GM19328 (cell line): ENCODE data around the gene DBT.
"Not testable (repeated sequence)": the region's sequence is repeated elsewhere in the genome, so short reads cannot be mapped to it uniquely, and the experiment has no call there.

ENCODE experiments used
- ATAC-seq: cut with Tn5 transposase; IDR thresholded peaks from one replicate; pipeline ENCODE4 v1.9.1; 2021; ENCODE audit warnings: mild to moderate bottlenecking, moderate library complexity; ENCODE audit not compliant: unreplicated experiment

Gene DBT

GRCh38 chr1:100202703-100203102, 46.9 kb downstream of the DBT start:
- not testable (repeated sequence) for ATAC-seq

- ATAC-seq: not testable (repeated sequence)
Observed at GRCh38 chr1:100200060-100200459, 49.6 kb downstream of the DBT start.

DNA sequence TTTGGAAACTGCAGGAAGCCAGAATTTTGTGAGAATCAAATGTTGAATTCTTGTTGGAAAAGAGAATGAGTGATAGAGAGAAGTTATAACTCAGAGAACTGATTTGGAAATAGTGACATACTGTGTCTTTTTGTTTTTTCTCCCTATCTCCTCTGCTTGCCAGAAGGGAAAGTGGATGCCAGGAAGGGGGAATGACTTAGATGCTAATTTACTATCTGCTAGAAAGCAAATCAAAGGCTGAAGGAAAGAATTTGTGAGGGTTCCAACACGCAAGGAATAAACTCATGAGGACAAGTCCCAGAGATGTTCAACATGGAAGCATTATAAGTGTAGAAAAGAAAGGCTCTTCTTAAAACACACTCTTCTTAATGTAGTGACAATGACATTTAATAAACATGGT, 51.0 kb downstream of the DBT start:
- no peak for ATAC-seq

DNA sequence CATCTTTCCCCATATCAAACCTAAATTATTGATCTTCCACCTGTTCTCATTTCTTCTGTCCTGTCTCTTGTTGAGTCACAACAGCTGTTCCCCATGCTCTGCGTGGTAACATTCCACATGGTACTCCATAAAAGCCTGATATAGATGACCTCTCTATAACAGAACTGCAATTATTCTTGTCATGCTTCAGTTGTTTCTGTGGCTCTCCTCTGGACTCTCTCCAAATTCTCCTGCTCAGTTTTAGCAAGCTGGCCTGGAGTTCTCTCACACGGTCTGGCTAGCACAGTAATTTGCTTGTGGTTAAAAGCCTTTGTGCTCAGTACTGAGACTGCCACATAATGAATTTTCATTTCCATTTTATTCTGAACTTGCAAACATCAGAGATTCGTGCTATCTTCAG, 61.0 kb downstream of the DBT start:
- ATAC-seq: peak; percentile 54

DNA sequence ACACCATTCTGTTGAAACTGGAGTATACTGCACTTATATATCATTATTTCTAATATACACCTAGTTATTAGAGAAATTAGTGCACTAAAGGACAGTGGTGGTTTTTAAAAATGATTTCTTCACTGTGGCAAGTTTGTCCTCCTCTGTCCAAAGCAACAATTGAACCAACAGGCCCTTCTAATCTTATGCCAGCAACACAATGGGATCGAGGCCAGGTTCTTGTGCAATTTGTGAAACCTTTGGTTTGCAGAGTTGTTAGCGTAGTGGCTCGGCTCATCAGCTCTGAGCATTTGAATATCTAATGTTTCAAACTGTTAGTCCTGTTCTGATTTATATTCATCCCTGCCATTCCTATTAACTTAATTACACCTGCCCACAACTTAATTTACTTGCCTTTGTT, 61.7 kb downstream of the DBT start:
- no peak for ATAC-seq

GRCh38 chr1:100184536-100184935, 65.1 kb downstream of the DBT start:
- peak; percentile 62 for ATAC-seq

- no peak for ATAC-seq
Observed at GRCh38 chr1:100183370-100183769, 66.3 kb downstream of the DBT start.

DNA sequence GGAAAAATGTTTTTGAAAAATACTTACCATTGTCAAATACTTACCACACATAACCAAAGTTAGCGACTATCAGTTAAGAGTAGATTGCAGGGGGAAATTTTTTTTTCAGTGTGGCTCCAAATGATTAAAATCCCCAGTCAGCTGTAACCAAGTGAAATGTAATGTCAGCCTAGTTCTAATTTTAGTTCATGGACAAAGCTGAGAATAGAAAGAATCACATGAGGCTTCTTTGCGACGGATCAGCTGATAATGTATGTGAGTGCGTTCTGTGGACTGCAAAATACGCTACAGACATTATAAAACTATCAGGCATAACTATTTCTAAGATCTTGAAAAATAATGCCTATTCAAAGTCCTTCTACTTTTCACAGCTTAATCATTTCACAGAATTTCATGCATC, 71.5 kb downstream of the DBT start, which contains the start of gene LRRC39:
Gene LRRC39 (minus strand): TSS at position 166 of the 400 bp plus-strand sequence. CDS start 9,740 bp downstream, outside the sequence.
- no peak for ATAC-seq

GRCh38 chr1:100177295-100178041, 72.2 kb downstream of the DBT start:
- ATAC-seq: no peak

DNA sequence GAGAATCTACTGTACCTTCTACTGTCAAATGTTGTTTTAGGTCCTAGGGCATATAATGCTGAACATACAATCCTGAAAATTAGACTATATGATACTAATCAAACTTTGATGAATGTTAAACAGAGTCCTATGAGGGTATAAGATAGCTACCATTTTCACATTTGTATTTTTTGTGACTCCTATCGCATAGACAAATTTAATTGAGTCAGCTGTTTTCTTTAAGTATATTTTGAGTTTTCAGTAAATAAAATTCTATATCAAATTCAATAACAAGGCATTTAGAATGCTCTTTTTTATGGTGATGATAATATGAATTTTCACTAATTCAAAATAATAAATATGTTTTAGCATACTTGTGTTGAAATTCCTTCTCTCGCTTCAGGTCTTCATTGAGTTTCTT, 81.6 kb downstream of the DBT start:
- ATAC-seq: no peak

DNA sequence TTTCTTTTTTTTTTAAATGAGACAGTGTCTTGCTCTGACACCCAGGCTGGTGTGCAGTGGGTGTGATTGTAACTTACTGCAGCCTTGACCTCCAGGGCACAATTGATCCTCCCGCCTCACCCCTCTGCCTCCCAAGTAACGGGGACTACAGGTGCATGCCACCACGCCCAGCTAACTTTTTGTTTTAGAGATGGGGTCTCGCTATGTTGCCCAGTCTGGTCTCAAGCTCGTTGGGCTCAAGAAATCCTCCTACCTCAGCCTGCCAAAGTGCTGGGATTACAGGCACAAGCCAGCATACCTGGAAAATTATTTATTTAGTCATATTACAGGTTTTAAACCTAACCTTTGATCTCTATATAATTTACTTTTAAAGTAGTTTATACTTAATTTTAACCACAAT, 84.9 kb downstream of the DBT start:
- ATAC-seq: no peak

- ATAC-seq: no peak
Observed at GRCh38 chr1:100164216-100164615, 85.4 kb downstream of the DBT start.

- no peak for ATAC-seq
Observed at GRCh38 chr1:100162881-100163280, 86.8 kb downstream of the DBT start.

DNA sequence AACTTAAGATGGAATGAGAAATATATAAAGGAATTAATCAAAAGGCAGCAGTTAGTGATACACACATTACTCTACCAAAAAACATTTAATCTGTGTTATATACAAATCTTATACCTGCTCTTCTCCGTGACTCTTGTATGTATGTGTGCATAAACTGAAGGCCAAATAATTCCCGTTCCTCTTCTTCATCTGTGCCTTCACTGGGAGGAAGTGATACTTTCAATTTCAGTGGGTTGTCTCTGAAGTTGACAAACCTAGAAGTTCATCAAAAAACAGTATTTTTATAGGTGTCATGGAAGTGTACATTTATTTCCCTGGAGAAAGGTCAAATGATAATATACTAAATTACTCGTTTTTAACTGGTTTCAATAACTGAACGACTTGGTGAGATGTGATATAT, 97.4 kb downstream of the DBT start:
- ATAC-seq: peak; percentile 63

DNA sequence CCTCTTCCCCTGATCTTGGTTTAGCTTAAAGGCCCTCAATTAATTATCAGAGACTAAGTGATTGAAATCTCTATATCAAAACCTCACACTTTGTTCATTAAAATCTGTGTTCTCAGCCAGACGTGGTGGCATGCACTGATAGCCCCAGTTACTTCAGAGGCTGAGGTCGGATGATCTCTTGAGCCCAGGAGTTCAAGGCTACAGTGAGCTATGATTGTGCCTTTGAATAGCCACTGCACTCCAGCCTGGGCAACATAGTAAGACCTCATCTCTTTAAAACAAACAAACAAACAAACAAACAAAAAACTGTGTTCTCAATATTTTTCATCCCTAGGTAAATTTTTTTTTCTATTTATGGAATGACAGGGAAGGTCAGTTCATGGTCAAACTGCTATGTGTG, 98.0 kb downstream of the DBT start:
- no peak for ATAC-seq

- no peak for ATAC-seq
Observed at GRCh38 chr1:100147875-100148274, 101.8 kb downstream of the DBT start.

GRCh38 chr1:100146958-100147357, 102.7 kb downstream of the DBT start:
- ATAC-seq: no peak

DNA sequence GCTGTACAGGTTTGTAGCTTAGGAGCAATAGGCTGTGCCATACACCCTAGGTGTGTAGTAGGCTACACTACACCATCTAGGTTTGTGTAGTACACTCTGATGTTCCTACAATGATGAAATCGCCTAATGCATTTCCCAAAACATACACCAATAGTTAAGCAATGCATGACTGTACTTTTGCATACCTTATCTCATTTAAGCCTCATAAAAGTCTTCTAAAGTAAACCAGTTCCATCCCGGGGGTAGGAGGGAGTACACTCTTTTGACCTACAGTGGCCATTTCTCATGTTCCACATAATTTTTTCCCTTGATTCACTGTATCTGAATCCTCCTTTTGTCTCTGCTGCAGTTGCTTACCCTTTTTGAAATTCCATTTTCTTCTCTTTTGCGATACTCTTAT, 104.5 kb downstream of the DBT start:
- no peak for ATAC-seq

DNA sequence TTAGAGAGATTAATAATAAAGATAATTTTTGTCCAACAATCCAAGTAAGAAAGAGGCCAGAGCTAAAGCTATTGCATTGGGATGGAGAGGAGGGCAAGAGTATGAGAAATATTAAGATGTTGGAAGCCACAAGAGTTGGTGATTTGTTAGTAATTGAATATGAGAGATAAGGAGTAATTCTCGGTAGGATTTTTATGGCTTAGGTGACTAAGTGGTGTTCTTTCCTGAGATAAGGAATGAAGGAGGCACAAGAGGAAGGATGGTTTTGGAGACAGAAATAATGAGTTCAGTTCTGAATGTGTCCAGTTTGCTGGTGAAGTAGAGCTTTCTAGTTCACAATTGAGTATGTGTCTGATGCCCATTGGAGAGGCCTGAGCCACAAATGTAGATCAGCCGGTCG, 107.3 kb downstream of the DBT start:
- ATAC-seq: no peak

DNA sequence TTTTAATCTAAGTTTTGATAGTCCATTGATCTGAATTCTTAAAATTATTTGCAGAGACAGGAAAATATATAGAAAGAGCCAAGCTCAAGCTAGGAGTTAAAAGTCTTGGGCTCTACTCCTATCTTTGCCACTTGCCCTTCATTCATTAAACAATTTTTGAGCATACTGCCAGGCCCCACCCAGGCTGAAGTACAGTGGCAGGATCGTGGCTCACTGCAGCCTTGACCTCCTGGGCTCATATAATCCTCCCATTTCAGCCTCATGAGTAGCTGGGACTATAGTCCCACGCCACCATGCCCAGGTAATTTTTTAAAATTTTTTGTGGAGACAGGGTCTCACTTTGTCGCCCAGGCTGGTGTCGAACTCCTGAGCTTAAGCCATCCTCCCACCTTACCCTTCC, 108.4 kb downstream of the DBT start:
- no peak for ATAC-seq

- ATAC-seq: no peak
Observed at GRCh38 chr1:100137602-100138001, 112.0 kb downstream of the DBT start.
